HG03064 (cell line): ENCODE measurements around the gene CNNM1.

Experiments
- ATAC-seq: cut with Tn5 transposase; IDR thresholded peaks from one replicate; pipeline ENCODE4 v1.9.1; 2021; ENCODE audit warnings: low read depth; ENCODE audit not compliant: unreplicated experiment

Gene CNNM1

GRCh38 chr10:99329304-99329553 is at the start of gene CNNM1:
TSS of gene CNNM1 (plus strand) at chr10:99329356. CDS start at chr10:99329388, 32 bp downstream.
- peak; percentile 73 for ATAC-seq

GRCh38 chr10:99279626-99280111 is 49.5 kb upstream of the CNNM1 start:
- no peak for ATAC-seq

GRCh38 chr10:99280472-99280871 is 48.7 kb upstream of the CNNM1 start:
- peak; percentile 67 for ATAC-seq

GRCh38 chr10:99285881-99286280 is 43.3 kb upstream of the CNNM1 start:
- no peak for ATAC-seq

GRCh38 chr10:99290306-99290705 is 38.9 kb upstream of the CNNM1 start:
- no peak for ATAC-seq

- no peak for ATAC-seq
Measured at GRCh38 chr10:99292159-99292558, 37.0 kb upstream of the CNNM1 start.

- no peak for ATAC-seq
Measured at GRCh38 chr10:99296605-99297004, 32.6 kb upstream of the CNNM1 start.

- no peak for ATAC-seq
Measured at GRCh38 chr10:99297033-99297432, 32.1 kb upstream of the CNNM1 start.

- no peak for ATAC-seq
Measured at GRCh38 chr10:99303899-99304861, 25.0 kb upstream of the CNNM1 start.

- ATAC-seq = no peak
Measured at GRCh38 chr10:99304862-99305229, 24.3 kb upstream of the CNNM1 start.

GRCh38 chr10:99312501-99312900 is 16.7 kb upstream of the CNNM1 start:
- no peak for ATAC-seq

GRCh38 chr10:99315853-99316252 is 13.3 kb upstream of the CNNM1 start:
- ATAC-seq = no peak

- no peak for ATAC-seq
Measured at GRCh38 chr10:99316374-99316773, 12.8 kb upstream of the CNNM1 start.

GRCh38 chr10:99318048-99318447 is 11.1 kb upstream of the CNNM1 start:
- no peak for ATAC-seq

- no peak for ATAC-seq
Measured at GRCh38 chr10:99318475-99318874, 10.7 kb upstream of the CNNM1 start.

- ATAC-seq = no peak
Measured at GRCh38 chr10:99325281-99325680, 3.9 kb upstream of the CNNM1 start.

- no peak for ATAC-seq
Measured at GRCh38 chr10:99326871-99327270, 2.3 kb upstream of the CNNM1 start.

GRCh38 chr10:99328579-99329303 is 415 bp upstream of the CNNM1 start:
- no peak for ATAC-seq

- peak; percentile 34 for ATAC-seq
Measured at GRCh38 chr10:99329554-99330346, 594 bp downstream of the CNNM1 start.

GRCh38 chr10:99330347-99330924 is 1.3 kb downstream of the CNNM1 start:
- ATAC-seq = no peak
